H9 (cell line): ENCODE results near the gene SP140. TPM values are rescaled to one million over a fixed set of nuclear protein-coding genes. Genes with fewer than 3 reads are reported as not detected.

Source experiments
- DNase-seq: peaks from one replicate; pipeline ENCODE4 v3.0.0-alpha.2; 2017
- H2AFZ ChIP-seq: one replicate; pipeline ENCODE4 v1.6.1; 2013; ENCODE audit warnings: mild to moderate bottlenecking, low read length, control low read depth, moderate library complexity
- H2AK5ac ChIP-seq: 2 replicates; pipeline ENCODE4 v1.6.1; 2013; ENCODE audit warnings: low read length, control low read depth, mixed read lengths; ENCODE audit not compliant: insufficient read length
- H2BK120ac ChIP-seq: one replicate; pipeline ENCODE4 v1.6.1; 2013; ENCODE audit warnings: low read depth, mild to moderate bottlenecking, low read length, control low read depth, inconsistent platforms; ENCODE audit not compliant: poor library complexity, severe bottlenecking
- H2BK12ac ChIP-seq: 2 replicates; pipeline ENCODE4 v1.6.1; 2013; ENCODE audit warnings: low read length, control low read depth, mixed read lengths, low read depth; ENCODE audit not compliant: insufficient read length
- H2BK15ac ChIP-seq: 2 replicates; pipeline ENCODE4 v1.6.1; 2013; ENCODE audit warnings: low read depth, low read length, control low read depth
- H2BK20ac ChIP-seq: one replicate; pipeline ENCODE4 v1.6.1; 2013; ENCODE audit warnings: low read depth, mild to moderate bottlenecking, low read length, control low read depth, inconsistent platforms; ENCODE audit not compliant: poor library complexity, severe bottlenecking
- H2BK5ac ChIP-seq: 2 replicates; pipeline ENCODE4 v1.6.1; 2013; ENCODE audit warnings: low read length, control low read depth, mixed read lengths; ENCODE audit not compliant: insufficient read length
- H3K14ac ChIP-seq: 2 replicates; pipeline ENCODE4 v1.6.1; 2013; ENCODE audit warnings: low read length, control low read depth; ENCODE audit not compliant: insufficient read depth
- H3K18ac ChIP-seq: 2 replicates; pipeline ENCODE4 v1.6.1; 2013; ENCODE audit warnings: low read depth, mild to moderate bottlenecking, mixed read lengths, low read length, control low read depth; ENCODE audit not compliant: insufficient read length
- H3K23ac ChIP-seq: 2 replicates; pipeline ENCODE4 v1.6.1; 2013; ENCODE audit warnings: low read length, control low read depth, mixed read lengths, low read depth; ENCODE audit not compliant: insufficient read length
- H3K23me2 ChIP-seq: 2 replicates; pipeline ENCODE4 v1.6.1; 2013; ENCODE audit warnings: low read depth, mild to moderate bottlenecking, mixed read lengths, low read length, control low read depth; ENCODE audit not compliant: insufficient read length, poor library complexity, severe bottlenecking
- H3K27ac ChIP-seq: 2 replicates; pipeline ENCODE4 v1.5.1; 2013; ENCODE audit warnings: low read length, control low read depth, mixed read lengths, low read depth; ENCODE audit not compliant: insufficient read length
- H3K27me3 ChIP-seq: 2 replicates; pipeline ENCODE4 v1.6.1; 2013; ENCODE audit warnings: low read length, control low read depth, inconsistent platforms; ENCODE audit not compliant: insufficient read depth
- H3K4ac ChIP-seq: 2 replicates; pipeline ENCODE4 v1.6.1; 2013; ENCODE audit warnings: low read depth, mild to moderate bottlenecking, control low read depth, inconsistent platforms, low read length, moderate library complexity
- H3K4me1 ChIP-seq: 2 replicates; pipeline ENCODE4 v1.6.1; 2013; ENCODE audit warnings: low read length, control low read depth, inconsistent platforms; ENCODE audit not compliant: insufficient read depth
- H3K4me2 ChIP-seq: 2 replicates; pipeline ENCODE4 v1.6.1; 2013; ENCODE audit warnings: low read length, control low read depth, mixed read lengths; ENCODE audit not compliant: insufficient read length, insufficient read depth
- H3K56ac ChIP-seq: 2 replicates; pipeline ENCODE4 v1.6.1; 2013; ENCODE audit warnings: low read depth, mild to moderate bottlenecking, mixed read lengths, low read length, control low read depth; ENCODE audit not compliant: insufficient read length
- H3K79me1 ChIP-seq: 2 replicates; pipeline ENCODE4 v1.6.1; 2013; ENCODE audit warnings: low read depth, mild to moderate bottlenecking, moderate library complexity, low read length, control low read depth, inconsistent platforms; ENCODE audit not compliant: insufficient read depth, poor library complexity, severe bottlenecking
- H3K79me2 ChIP-seq: 2 replicates; pipeline ENCODE4 v1.6.1; 2013; ENCODE audit warnings: low read length, control low read depth, inconsistent platforms; ENCODE audit not compliant: insufficient read depth
- H3K9ac ChIP-seq: 2 replicates; pipeline ENCODE4 v1.6.1; 2013; ENCODE audit warnings: low read length, control low read depth, mixed read lengths; ENCODE audit not compliant: insufficient read length; ENCODE audit errors: extremely low read depth
- H3K9me3 ChIP-seq: one replicate; pipeline ENCODE4 v1.6.1; 2013; ENCODE audit warnings: low read depth, low read length, inconsistent platforms; ENCODE audit not compliant: control insufficient read depth
- H3T11ph ChIP-seq: one replicate; pipeline ENCODE4 v1.6.1; 2013; ENCODE audit warnings: mild to moderate bottlenecking, low read length, control low read depth, inconsistent platforms
- H4K20me1 ChIP-seq: one replicate; pipeline ENCODE4 v1.6.1; 2013; ENCODE audit not compliant: control insufficient read depth, insufficient read length, insufficient read depth
- H4K5ac ChIP-seq: 2 replicates; pipeline ENCODE4 v1.6.1; 2013; ENCODE audit warnings: low read depth, mild to moderate bottlenecking, mixed read lengths, low read length, control low read depth; ENCODE audit not compliant: insufficient read length
- H4K8ac ChIP-seq: replicated peaks from 2 replicates; pipeline ENCODE4 v1.6.1; 2013; ENCODE audit warnings: low read length, control low read depth, mixed read lengths, low read depth; ENCODE audit not compliant: insufficient read length
- H4K91ac ChIP-seq: 2 replicates; pipeline ENCODE4 v1.6.1; 2013; ENCODE audit warnings: low read depth, mild to moderate bottlenecking, moderate library complexity, mixed read lengths, low read length, control low read depth; ENCODE audit not compliant: insufficient read length
- H3K27ac Mint-ChIP-seq, 3 experiments: 2 replicates in 2 of 3; 3 replicates in 1 of 3; pipeline ENCODE4 v1.8.0; 2020 to 2021; ENCODE audit warnings: mixed read lengths in 3 of 3, mild to moderate bottlenecking in 1 of 3, moderate library complexity in 1 of 3
- H3K27me3 Mint-ChIP-seq: 2 replicates; pipeline ENCODE4 v1.8.0; 2021; ENCODE audit warnings: low read depth, mild to moderate bottlenecking, moderate library complexity, mixed read lengths
- H3K36me3 Mint-ChIP-seq, 3 experiments: 2 replicates in 2 of 3; 3 replicates in 1 of 3; pipeline ENCODE4 v1.8.0; 2020 to 2021; ENCODE audit warnings: low read depth in 3 of 3, mixed read lengths in 3 of 3; ENCODE audit not compliant: insufficient read depth in 1 of 3
- H3K4me1 Mint-ChIP-seq, 2 experiments: 2 replicates each; pipeline ENCODE4 v1.8.0; 2020; ENCODE audit warnings: mixed read lengths in 2 of 2
- H3K4me3 Mint-ChIP-seq, 2 experiments: 2 replicates in 1 of 2; 3 replicates in 1 of 2; pipeline ENCODE4 v1.8.0; 2020 to 2021; ENCODE audit warnings: mild to moderate bottlenecking in 2 of 2, mixed read lengths in 2 of 2, moderate library complexity in 1 of 2
- H3K9me3 Mint-ChIP-seq, 2 experiments: 2 replicates in 1 of 2; 3 replicates in 1 of 2; pipeline ENCODE4 v1.8.0; 2020; ENCODE audit warnings: mild to moderate bottlenecking in 2 of 2, mixed read lengths in 2 of 2, moderate library complexity in 1 of 2
- CTCF ChIP-seq: fragments of 200-600 bp; sonication (generic); conservative IDR thresholded peaks from 3 replicates; pipeline ENCODE4 v1.8.0; 2021; ENCODE audit warnings: antibody characterized with exemption, mild to moderate bottlenecking
- whole genome bisulfite sequencing: extraction: QIAGEN DNeasy Blood & Tissue Kit; methylation state at CpG from one replicate; pipeline ENCODE4 v1.1.7; 2013; ENCODE audit warnings: missing lambda C conversion rate, low lambda C conversion rate, mixed read lengths; ENCODE audit not compliant: insufficient read length; ENCODE audit errors: extremely low coverage; 5-methylcytosine and 5-hydroxymethylcytosine counted together
- total RNA-seq: library from RNA; stranded (reverse); gene quantifications from 2 replicates; pipeline ENCODE4 v1.2.1, GENCODE V29; 2021

SP140 gene
- total RNA-seq, 1 experiment from 2014 or later = 0.31 TPM

- no peaks in the 10 kb centered on the region for H3K27me3 ChIP-seq
- H4K5ac ChIP-seq = no peak overlapping the region
- H4K20me1 ChIP-seq = no peaks in the 10 kb centered on the region
- H3K9me3 Mint-ChIP-seq = peaks cover 2 to 5% of the 10 kb centered on the region in 2 experiments; a peak in 3 of 5 replicates
- WGBS = no CpG with 5 or more reads among the region's 1 CpG
- no peak overlapping the region for H3K56ac ChIP-seq
- no peak overlapping the region for H2BK120ac ChIP-seq
- no peak overlapping the region for H3K9ac ChIP-seq
- H3K23ac ChIP-seq = no peak overlapping the region
- no peak overlapping the region for H4K91ac ChIP-seq
- peaks cover 8 to 10% of the 10 kb centered on the region in 2 experiments; a peak in 3 of 4 replicates for H3K4me1 Mint-ChIP-seq
- H3K23me2 ChIP-seq = no peaks in the 10 kb centered on the region
- no peak overlapping the region for H3K27ac ChIP-seq
- no peaks in the 10 kb centered on the region for H3K79me2 ChIP-seq
- H3K79me1 ChIP-seq = no peaks in the 10 kb centered on the region
- H3K4ac ChIP-seq = no peak overlapping the region
- no peak overlapping the region for H4K8ac ChIP-seq
- no peak for DNase-seq
- no peak overlapping the region for H3T11ph ChIP-seq
- no peaks in the 10 kb centered on the region for H3K27me3 Mint-ChIP-seq
- no peaks in the 10 kb centered on the region for H3K4me1 ChIP-seq
- no peaks in the 10 kb centered on the region for H3K9me3 ChIP-seq
- H3K4me2 ChIP-seq = no peak overlapping the region
- H2BK20ac ChIP-seq = no peak overlapping the region
- no peaks in the 10 kb centered on the region; a peak in 1 of 7 replicates for H3K36me3 Mint-ChIP-seq
- H3K4me3 Mint-ChIP-seq = no peak overlapping the region
- H2BK12ac ChIP-seq = no peak overlapping the region
- H2AFZ ChIP-seq = no peak overlapping the region
- no peak overlapping the region for H3K18ac ChIP-seq
- no peak overlapping the region for H2BK5ac ChIP-seq
- H2AK5ac ChIP-seq = no peak overlapping the region
- no peak overlapping the region for H2BK15ac ChIP-seq
- H3K14ac ChIP-seq = no peak overlapping the region
- no peak overlapping the region for H3K27ac Mint-ChIP-seq
- no peak for TF ChIP-seq CTCF
These were observed 41.5 kb downstream of the SP140 start for GRCh38 chr2:230267059-230267458.
